Thyroid gland (tissue), 4 donors: ENCODE measurements around the gene CFAP58. TPM values are rescaled to one million over a fixed set of nuclear protein-coding genes. Genes with fewer than 3 reads are reported as not detected.

ENCODE experiments used
- DNase-seq, 2 donors: peaks; one replicate each; pipeline ENCODE4 v3.0.0-alpha.2; 2019
- H3K27ac ChIP-seq, 3 donors: fragments of 200-600 bp; sonication (generic); 1 replicate in 2 of 3; 2 replicates in 1 of 3; pipeline ENCODE4 v1.5.1; 2016 to 2019; ENCODE audit warnings: mild to moderate bottlenecking in 1 of 3, moderate library complexity in 1 of 3
- H3K27me3 ChIP-seq: fragments of 200-600 bp; sonication (generic); one replicate; pipeline ENCODE4 v1.5.1; 2019
- H3K36me3 ChIP-seq, 2 donors: fragments of 200-600 bp; sonication (generic); one replicate each; pipeline ENCODE4 v1.5.1; 2016 to 2019
- H3K4me1 ChIP-seq, 2 donors: fragments of 200-600 bp; sonication (generic); one replicate each; pipeline ENCODE4 v1.5.1; 2017 to 2019
- H3K4me3 ChIP-seq, 3 donors: fragments of 200-600 bp; sonication (generic); replicated peaks in 1 of 3; 1 replicate in 2 of 3; 2 replicates in 1 of 3; pipeline ENCODE4 v1.5.1; 2016; ENCODE audit warnings: mild to moderate bottlenecking in 1 of 3
- H3K9me3 ChIP-seq: fragments of 200-600 bp; sonication (generic); one replicate; pipeline ENCODE4 v1.5.1; 2017
- POLR2A ChIP-seq, 2 donors: fragments of 450-650 bp; IDR thresholded peaks; one replicate each; pipeline ENCODE4 v1.6.1; 2017; ENCODE audit warnings: antibody characterized with exemption in 2 of 2, mild to moderate bottlenecking in 2 of 2, moderate library complexity in 1 of 2
- WGBS, 2 donors: methylation state at CpG; one replicate each; pipeline ENCODE4 v1.1.5; 2017; 5-methylcytosine and 5-hydroxymethylcytosine counted together
- intact Hi-C: fragments of 100-400 bp; cut with DNase I; formaldehyde crosslinking; loops from one replicate; pipeline ENCODE4 v1.15.1; 2023
- total RNA-seq, 4 donors: library from RNA; depleted of rRNA; stranded (reverse); fragments of >200 nt; gene quantifications; one replicate each; pipeline ENCODE4 v1.2.3, GENCODE V29; 2016
- TF ChIP-seq, protein P1 (sequence below), 6 experiments: fragments of 200-600 bp in 3 of 6; fragments of 450-650 bp in 3 of 6; sonication (generic) in 3 of 6; IDR thresholded peaks; one replicate each; pipeline ENCODE4 v1.5.1; 2016 to 2019; ENCODE audit warnings: antibody characterized with exemption in 6 of 6, mild to moderate bottlenecking in 2 of 6, inconsistent platforms in 1 of 6, moderate library complexity in 1 of 6

Gene CFAP58
- total RNA-seq, 4 donors from 2014 or later = 1.0 to 1.6 (median 1.2) TPM

DNA sequence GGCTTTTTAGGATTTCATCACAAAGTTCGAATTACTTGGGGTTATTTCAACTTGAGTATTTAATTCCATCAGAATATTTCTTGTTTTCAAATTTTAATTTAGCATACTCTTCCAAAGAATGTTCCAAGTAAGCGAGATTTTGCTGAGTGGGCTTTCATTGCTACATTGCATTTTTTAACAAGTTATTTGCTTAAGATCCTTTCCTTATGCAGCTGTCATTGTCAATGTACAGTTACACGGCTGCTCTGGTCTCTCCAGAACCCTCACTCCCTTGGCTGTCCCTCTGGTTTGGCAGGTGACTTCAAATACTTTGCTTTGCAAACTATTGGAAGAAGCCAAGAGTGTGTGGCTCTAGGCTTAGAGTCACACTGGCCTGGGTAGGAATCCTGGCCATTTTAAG, 80.0 kb downstream of the CFAP58 start:
- 57 to 74% methylated on average over 3 of the region's 3 CpGs for WGBS, 2 donors
- H3K9me3 ChIP-seq = no peaks in the 10 kb centered on the region
- TF ChIP-seq, protein P1, sequence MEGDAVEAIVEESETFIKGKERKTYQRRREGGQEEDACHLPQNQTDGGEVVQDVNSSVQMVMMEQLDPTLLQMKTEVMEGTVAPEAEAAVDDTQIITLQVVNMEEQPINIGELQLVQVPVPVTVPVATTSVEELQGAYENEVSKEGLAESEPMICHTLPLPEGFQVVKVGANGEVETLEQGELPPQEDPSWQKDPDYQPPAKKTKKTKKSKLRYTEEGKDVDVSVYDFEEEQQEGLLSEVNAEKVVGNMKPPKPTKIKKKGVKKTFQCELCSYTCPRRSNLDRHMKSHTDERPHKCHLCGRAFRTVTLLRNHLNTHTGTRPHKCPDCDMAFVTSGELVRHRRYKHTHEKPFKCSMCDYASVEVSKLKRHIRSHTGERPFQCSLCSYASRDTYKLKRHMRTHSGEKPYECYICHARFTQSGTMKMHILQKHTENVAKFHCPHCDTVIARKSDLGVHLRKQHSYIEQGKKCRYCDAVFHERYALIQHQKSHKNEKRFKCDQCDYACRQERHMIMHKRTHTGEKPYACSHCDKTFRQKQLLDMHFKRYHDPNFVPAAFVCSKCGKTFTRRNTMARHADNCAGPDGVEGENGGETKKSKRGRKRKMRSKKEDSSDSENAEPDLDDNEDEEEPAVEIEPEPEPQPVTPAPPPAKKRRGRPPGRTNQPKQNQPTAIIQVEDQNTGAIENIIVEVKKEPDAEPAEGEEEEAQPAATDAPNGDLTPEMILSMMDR (IDR thresholded peaks at IDR 0.05) = no peak
- TF ChIP-seq POLR2A (IDR thresholded peaks at IDR 0.05) = no peak

GRCh38 chr10:104434601-104435000, 81.0 kb downstream of the CFAP58 start:
- intact Hi-C loops = no loop called here
- TF ChIP-seq POLR2A (IDR thresholded peaks at IDR 0.05) = no peak
- TF ChIP-seq, protein P1 (IDR thresholded peaks at IDR 0.05) = no peak
- 80 to 100% methylated on average over 1 of the region's 1 CpG for WGBS, 2 donors
- Histone ChIP-seq H3K4me1 (no peaks in the 10 kb centered on the region), H3K27ac (no peak overlapping the region), H3K4me3 (no peak overlapping the region), H3K27me3 (no peaks in the 10 kb centered on the region), H3K9me3 (no peaks in the 10 kb centered on the region), H3K36me3 (no peaks in the 10 kb centered on the region)
- DNase-seq = no peak

More for the DNA sequence above, 80.0 kb downstream of the CFAP58 start:
- Histone ChIP-seq H3K4me1 (no peaks in the 10 kb centered on the region), H3K27ac (no peak overlapping the region), H3K4me3 (no peak overlapping the region), H3K27me3 (no peaks in the 10 kb centered on the region), H3K36me3 (no peaks in the 10 kb centered on the region)
- intact Hi-C loops = no loop called here
- no peak for DNase-seq

- no peak for TF ChIP-seq POLR2A (IDR thresholded peaks at IDR 0.05)
- TF ChIP-seq, protein P1 (IDR thresholded peaks at IDR 0.05) = no peak
- DNase-seq = no peak
- WGBS, 2 donors = 58 to 71% methylated on average over 2 of the region's 2 CpGs
Observed at GRCh38 chr10:104435822-104436221, 82.2 kb downstream of the CFAP58 start.

GRCh38 chr10:104437226-104437625, 83.6 kb downstream of the CFAP58 start:
- DNase-seq = no peak
- H3K9me3 ChIP-seq = no peaks in the 10 kb centered on the region
- intact Hi-C loops = no loop called here
- no peak overlapping the region for H3K27ac ChIP-seq
- H3K4me3 ChIP-seq = no peak overlapping the region
- TF ChIP-seq, protein P1 (IDR thresholded peaks at IDR 0.05) = no peak
- no peak for TF ChIP-seq POLR2A (IDR thresholded peaks at IDR 0.05)
- H3K36me3 ChIP-seq = no peaks in the 10 kb centered on the region
- H3K4me1 ChIP-seq = no peaks in the 10 kb centered on the region
- H3K27me3 ChIP-seq = no peaks in the 10 kb centered on the region
- WGBS, 2 donors = 66 to 83% methylated on average over 2 of the region's 2 CpGs

More at GRCh38 chr10:104435822-104436221, 82.2 kb downstream of the CFAP58 start:
- H3K36me3 ChIP-seq = no peaks in the 10 kb centered on the region
- intact Hi-C loops = no loop called here
- H3K9me3 ChIP-seq = no peaks in the 10 kb centered on the region
- H3K27me3 ChIP-seq = no peaks in the 10 kb centered on the region
- no peaks in the 10 kb centered on the region for H3K4me1 ChIP-seq
- H3K27ac ChIP-seq = no peak overlapping the region
- no peak overlapping the region for H3K4me3 ChIP-seq

DNA sequence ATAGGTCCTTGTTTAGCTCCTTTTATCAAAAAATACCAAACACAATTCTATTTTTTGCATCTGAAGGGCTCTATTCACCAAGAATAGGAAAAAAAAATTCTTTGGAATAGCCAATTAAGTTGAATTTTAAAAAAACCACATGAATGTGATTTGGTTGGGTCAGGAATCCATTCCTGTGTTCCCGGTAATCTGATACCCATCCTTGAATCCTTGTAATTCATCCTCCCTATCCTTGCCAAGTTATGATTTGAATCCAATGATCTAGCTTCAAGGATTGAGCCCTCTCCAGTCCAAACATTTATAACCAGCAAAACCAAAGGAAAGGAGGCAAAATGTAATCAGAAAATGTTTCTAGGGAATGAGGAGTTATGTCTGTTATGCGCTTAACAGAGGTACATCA, 86.6 kb downstream of the CFAP58 start:
- intact Hi-C loops = no loop called here
- no peak for DNase-seq
- WGBS, 2 donors = 84 to 93% methylated on average over 2 of the region's 2 CpGs

More for the DNA sequence above, 86.6 kb downstream of the CFAP58 start:
- Histone ChIP-seq H3K9me3 (no peaks in the 10 kb centered on the region), H3K4me1 (no peaks in the 10 kb centered on the region), H3K27ac (no peak overlapping the region), H3K27me3 (no peaks in the 10 kb centered on the region), H3K4me3 (no peak overlapping the region), H3K36me3 (no peaks in the 10 kb centered on the region)
- TF ChIP-seq POLR2A (IDR thresholded peaks at IDR 0.05) = no peak
- TF ChIP-seq, protein P1 (IDR thresholded peaks at IDR 0.05) = no peak
